HG03432 (cell line): Measurements from ENCODE around the gene USP32.
"Not testable (repeated sequence)": the region's sequence is repeated elsewhere in the genome, so short reads cannot be mapped to it uniquely, and the experiment has no call there.

Experiments
- ATAC-seq: cut with Tn5 transposase; IDR thresholded peaks from one replicate; pipeline ENCODE4 v1.9.1; 2021; ENCODE audit warnings: mild to moderate bottlenecking, moderate library complexity; ENCODE audit not compliant: unreplicated experiment

The USP32 gene

GRCh38 chr17:60248618-60249289 is 143.2 kb downstream of the USP32 start:
- ATAC-seq, result no peak

- ATAC-seq, result no peak
Measured at GRCh38 chr17:60247836-60248461, 144.0 kb downstream of the USP32 start.

DNA sequence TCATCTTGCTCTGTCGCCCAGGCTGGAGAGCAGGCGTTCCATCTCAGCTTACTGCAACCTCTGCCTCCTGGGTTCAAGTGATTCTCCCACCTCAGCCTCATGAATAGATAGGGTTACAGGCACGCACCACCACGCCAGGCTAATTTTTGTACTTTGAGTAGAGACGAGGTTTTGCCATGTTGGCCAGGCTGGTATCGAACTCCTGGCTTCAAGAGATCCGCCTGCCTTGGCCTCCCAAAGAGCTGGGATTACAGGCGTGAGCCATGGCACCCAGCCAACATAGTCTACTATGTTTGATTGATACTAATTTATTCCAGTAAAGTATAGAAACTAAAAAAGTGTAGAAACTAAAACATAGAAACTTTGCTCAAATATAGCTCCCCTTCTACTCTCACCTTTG is 147.3 kb downstream of the USP32 start:
- ATAC-seq, result no peak

DNA sequence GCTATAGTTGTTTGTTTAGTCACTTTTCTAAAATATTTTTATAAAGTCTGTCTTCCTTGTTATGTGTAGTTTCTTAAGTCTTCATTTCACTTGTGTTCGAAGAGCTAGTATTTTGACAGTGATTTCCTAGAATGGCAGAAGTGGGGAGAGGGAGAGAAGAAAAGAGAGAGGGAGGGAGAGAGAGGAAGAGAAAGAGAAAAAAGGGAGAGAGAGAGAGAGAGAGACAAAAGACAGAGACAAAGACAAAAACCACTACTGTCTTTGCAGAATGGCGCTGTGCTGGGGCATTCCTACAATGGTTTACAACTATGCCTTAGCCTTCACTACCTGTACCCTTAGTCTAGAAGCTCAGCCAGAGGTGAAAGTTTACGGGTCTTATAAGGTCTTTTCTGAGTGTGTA is 151.6 kb downstream of the USP32 start:
- no peak for ATAC-seq

DNA sequence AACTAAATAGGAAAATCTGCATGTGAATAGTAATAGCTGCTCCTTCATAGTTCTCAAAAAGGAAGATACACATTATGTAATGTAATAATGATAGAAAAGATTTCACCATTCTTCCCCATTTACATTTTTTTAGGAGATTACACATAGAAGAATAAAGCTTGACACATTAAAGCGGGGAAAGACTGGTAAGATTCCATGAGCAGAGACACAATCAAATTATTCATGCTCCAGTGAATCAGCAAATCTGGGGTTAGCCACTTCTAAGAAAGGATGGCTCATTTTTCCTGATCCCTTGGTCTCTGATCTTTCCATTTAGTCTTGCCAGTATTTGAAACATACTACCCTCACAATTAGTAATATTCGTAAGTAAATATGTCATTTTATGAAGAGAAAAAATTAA is 160.2 kb downstream of the USP32 start:
- no peak for ATAC-seq

DNA sequence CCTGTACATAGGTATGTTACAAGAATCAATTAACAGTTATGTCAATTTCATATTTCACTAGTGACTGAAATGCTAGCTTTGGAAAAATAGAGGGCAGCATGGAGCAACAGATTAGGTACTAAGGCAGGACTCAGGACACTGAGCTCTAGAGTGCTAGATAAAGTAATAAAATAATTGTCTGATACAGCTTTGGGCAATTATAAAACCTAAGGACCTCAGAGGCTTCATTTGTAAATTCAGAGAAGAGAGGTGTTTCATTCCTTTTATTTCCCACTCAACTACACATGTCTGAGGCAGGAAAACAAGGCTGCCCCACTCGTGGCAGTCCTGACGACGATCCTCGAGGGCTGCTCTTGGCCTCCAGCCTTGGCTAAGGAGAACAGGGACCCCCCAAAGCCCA is 160.7 kb downstream of the USP32 start:
- ATAC-seq, result no peak

- no peak for ATAC-seq
Measured at GRCh38 chr17:60230358-60230757, 161.6 kb downstream of the USP32 start.

DNA sequence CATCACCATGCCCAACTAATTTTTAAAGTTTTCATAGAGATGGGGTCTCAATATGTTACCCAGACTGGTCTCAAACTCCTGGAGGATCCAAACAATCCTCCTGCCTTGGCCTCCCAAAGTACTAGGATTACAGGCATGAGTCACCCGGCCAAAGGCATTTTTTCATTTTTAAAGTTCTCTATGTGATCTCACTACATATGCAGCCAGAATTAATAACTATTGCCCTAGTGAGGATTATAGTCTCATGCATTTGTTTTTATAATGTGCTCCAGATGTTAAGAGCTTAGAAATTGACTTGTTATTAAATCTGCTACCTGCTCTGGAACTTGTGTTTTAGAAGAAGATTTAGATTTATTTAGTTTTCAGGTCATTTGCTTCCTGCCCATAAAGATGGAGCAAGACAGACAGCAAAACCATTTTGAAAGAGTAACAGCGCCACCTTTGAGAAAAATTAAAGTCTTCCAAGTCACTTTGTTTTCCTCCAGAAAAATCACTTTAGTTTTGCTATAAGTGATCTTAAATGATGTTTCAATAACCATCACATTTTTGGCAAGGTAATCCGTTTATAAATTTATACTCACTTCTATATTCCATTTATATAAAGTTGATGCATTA is 162.6 kb downstream of the USP32 start:
- no peak for ATAC-seq

DNA sequence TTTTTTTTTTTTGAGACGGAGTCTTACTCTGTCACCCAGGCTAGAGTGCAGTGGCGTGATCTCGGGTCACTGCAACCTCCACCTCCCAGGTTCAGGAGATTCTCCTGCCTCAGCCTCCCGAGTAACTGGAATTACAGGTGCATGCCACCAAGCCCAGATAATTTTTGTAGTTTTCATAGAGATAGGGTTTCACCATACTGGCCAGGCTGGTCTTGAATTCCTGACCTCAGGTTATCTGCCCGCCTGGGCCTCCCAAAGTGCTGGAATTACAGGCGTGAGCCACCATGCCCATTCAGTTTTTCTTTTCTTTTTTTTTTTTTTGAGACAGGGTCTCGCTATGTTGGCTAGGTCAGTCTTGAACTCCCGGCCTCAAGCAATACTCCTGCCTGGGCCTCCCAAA is 164.7 kb downstream of the USP32 start:
- not testable (repeated sequence) for ATAC-seq

DNA sequence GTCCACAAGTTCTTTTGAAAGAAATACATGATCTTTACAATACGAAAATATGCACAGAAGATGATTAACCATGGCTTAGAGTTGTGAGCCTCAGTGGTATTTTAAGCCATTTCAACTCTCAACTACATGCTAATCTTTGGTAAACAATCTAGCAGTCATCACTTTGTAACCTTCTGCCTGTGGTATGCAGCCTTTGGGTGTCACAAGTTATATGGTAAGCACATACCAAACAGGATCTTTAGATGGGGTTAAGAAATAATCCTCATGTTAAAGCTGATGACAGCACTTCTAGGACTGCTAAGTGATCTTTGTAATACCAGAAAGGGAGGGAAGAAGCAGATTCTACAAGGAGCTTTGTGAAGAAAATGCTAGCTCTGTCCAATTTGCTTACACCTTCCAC is 167.9 kb downstream of the USP32 start:
- ATAC-seq, result no peak

DNA sequence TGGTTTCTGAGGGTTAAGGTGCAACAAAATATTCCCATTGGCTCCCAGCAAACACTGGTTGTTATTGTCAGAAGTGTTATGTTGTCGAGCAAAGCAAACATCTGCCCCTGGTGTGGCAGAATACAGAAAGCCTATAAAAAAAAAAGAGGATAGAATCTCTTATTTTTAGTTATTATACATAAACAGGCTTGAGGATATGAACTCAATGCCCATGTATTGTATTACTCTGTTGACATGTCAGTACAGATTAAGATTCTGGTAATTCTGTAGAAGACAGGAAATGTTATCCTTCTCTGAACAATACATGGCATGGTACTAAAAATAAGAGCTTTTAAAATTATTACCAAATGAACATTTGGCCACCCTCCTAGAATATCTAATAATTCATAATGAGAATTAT is 168.5 kb downstream of the USP32 start:
- no peak for ATAC-seq

- ATAC-seq, result not testable (repeated sequence)
Measured at GRCh38 chr17:60218774-60219173, 173.2 kb downstream of the USP32 start.

- ATAC-seq, result not testable (repeated sequence)
Measured at GRCh38 chr17:60215895-60216294, 176.0 kb downstream of the USP32 start.

DNA sequence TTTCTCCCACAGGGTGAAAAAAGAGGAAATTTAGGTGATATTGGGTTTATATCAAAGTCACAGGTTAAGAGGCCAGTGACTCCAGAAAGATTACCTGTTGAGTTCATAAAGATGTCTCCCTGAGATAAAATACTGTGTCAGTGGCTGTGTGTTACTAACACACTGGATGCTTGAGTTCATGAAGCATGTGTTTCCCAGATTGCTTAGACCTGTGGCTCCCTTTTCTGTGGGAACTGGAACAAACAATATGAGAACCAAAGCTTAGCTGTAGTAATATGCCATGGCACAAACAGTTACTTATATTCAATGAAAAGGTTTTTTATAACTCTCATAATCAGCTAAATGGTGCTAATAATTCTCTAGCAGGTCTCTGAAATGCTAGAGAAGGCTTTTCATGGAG is 180.7 kb downstream of the USP32 start:
- ATAC-seq, result not testable (repeated sequence)

- ATAC-seq, result not testable (repeated sequence)
Measured at GRCh38 chr17:60208302-60208701, 183.6 kb downstream of the USP32 start.

GRCh38 chr17:60205782-60206181 is 186.2 kb downstream of the USP32 start:
- not testable (repeated sequence) for ATAC-seq

GRCh38 chr17:60198630-60199029 is 193.3 kb downstream of the USP32 start:
- ATAC-seq, result not testable (repeated sequence)

DNA sequence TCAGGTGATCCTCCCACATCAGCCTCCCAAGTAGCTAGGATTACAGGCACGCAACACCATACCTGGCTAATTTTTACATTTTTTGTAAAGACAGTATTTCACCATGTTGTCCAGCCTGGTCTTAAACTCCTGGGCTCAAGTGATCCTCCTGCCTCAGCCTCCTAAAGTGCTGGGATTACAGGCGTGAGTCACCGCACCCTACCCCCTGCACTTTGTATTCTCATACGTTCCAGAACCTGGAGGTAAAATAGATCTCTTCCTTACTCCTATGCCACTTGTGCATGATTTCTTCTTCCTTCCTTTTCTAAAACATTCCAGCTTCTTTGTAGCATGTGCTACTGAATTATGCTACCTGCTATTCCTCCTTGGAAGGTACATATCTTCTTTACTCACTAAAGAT is 197.8 kb downstream of the USP32 start:
- not testable (repeated sequence) for ATAC-seq

DNA sequence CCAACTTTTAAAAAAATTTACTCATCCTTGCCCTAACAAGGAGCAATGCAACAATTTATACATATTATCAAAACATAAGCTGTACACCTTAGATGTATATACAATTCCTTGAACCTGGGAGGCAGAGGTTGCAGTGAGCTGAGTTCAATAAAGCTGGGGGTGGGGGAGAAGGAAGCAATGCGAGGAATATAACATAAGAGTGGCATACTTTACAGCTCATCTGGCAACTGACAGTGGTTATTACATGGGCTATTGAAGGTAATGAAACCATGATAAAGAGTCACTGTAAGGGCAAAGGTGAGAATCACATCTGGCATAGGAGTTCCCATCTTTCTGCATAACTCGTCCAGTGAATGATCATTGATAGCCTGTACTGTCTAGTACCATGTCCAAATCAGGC is 198.5 kb downstream of the USP32 start:
- no peak for ATAC-seq

DNA sequence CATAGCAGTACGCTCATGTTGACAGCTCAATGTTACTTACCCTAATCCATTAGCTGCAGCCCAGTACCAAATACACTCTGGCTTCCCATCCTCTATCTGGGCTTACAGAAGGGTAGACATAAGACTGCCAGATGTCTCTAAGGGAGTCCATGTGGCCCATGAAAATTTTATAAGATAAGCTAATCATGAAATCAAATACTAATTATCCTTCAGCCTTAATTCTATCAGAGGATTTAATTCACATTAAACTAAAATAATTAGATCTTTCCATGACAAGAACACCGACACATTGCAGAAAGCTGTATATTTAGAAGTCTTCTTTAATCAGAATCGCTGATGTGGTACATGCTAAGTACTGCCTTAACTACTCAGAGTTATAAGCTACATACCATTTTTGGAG is 198.9 kb downstream of the USP32 start:
- not testable (repeated sequence) for ATAC-seq

DNA sequence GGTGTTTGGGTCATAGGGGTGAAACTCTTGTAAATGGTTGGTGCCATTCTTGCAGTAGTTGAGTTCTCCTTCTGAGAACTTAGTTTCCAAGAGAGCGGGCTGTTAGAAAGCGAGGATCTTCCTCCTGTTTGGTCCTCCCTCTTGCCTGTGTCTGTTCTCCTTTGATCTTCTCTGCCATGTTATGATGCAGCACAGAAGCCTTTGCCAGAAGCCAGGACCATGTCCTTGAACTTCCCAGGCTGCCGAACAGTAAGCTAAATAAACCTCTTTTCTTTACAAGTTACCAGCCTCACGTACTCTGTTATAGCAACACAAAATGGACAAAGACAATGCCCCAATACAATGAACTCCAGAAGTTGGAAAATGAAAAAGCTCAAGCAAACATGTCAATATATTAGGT is 201.9 kb downstream of the USP32 start:
- not testable (repeated sequence) for ATAC-seq

- no peak for ATAC-seq
Measured at GRCh38 chr17:60188759-60189158, 203.2 kb downstream of the USP32 start.
